ENCODE results near the gene PFN2.

Gene PFN2

GRCh38 chr3:149977386-149977785 is 6.7 kb upstream of the PFN2 start:
- H3K4me3 ChIP-seq (ENCODE audit: low read length): no peak overlapping the region
- no peak for DNase-seq (ENCODE audit: low read depth)
- TF ChIP-seq CTCF (IDR thresholded peaks at IDR 0.05; ENCODE audit: insufficient read depth, low read depth, low read length, missing control alignments): no peak

- H3K4me3 ChIP-seq (ENCODE audit: low read length): no peak overlapping the region
- DNase-seq (ENCODE audit: low read depth): no peak
- TF ChIP-seq CTCF (IDR thresholded peaks at IDR 0.05; ENCODE audit: insufficient read depth, low read depth, low read length, missing control alignments): no peak
Observed at GRCh38 chr3:149975919-149976318, 5.2 kb upstream of the PFN2 start.

GRCh38 chr3:149971403-149972075 is 844 bp upstream of the PFN2 start:
- DNase-seq (ENCODE audit: low read depth): peak; percentile 68
- H3K4me3 ChIP-seq (ENCODE audit: low read length): peak overlapping the region; percentile 65
- no peak for TF ChIP-seq CTCF (IDR thresholded peaks at IDR 0.05; ENCODE audit: insufficient read depth, low read depth, low read length, missing control alignments)

- H3K4me3 ChIP-seq (ENCODE audit: low read length): peak overlapping the region; percentile 71
- TF ChIP-seq CTCF (IDR thresholded peaks at IDR 0.05; ENCODE audit: insufficient read depth, low read depth, low read length, missing control alignments): no peak
- peak; percentile 88 for DNase-seq (ENCODE audit: low read depth)
Observed at GRCh38 chr3:149969940-149970715, 567 bp downstream of the PFN2 start.

GRCh38 chr3:149969110-149969939 is 1.4 kb downstream of the PFN2 start:
- peak; percentile 82 for DNase-seq (ENCODE audit: low read depth)
- no peak for TF ChIP-seq CTCF (IDR thresholded peaks at IDR 0.05; ENCODE audit: insufficient read depth, low read depth, low read length, missing control alignments)

GRCh38 chr3:149968216-149968615 is 2.5 kb downstream of the PFN2 start:
- peak; percentile 57 for DNase-seq (ENCODE audit: low read depth)
- no peak for TF ChIP-seq CTCF (IDR thresholded peaks at IDR 0.05; ENCODE audit: insufficient read depth, low read depth, low read length, missing control alignments)
- no peak overlapping the region for H3K4me3 ChIP-seq (ENCODE audit: low read length)

More at GRCh38 chr3:149969110-149969939, 1.4 kb downstream of the PFN2 start:
- H3K4me3 ChIP-seq (ENCODE audit: low read length): peak overlapping the region; percentile 71

Data from epithelial cell of esophagus (primary cell).